ENCODE data around the gene PTPN4. TPM values are rescaled to one million over a fixed set of nuclear protein-coding genes. Genes with fewer than 3 reads are reported as not detected.

The PTPN4 gene
- total and polyA plus RNA-seq, 7 donors = 1.8 to 42.9 (median 21.7) TPM

GRCh38 chr2:119713819-119714490 is 45.8 kb upstream of the PTPN4 start:
- Histone ChIP-seq H3K27ac (peak overlapping the region in 1 of 4 donors; percentile 64), H3K4me1 (peaks cover 0 to 19% (median 6%) of the 10 kb centered on the region in 4 donors), H3K9me3 (no peaks in the 10 kb centered on the region), H3K4me3 (no peak overlapping the region), H3K27me3 (no peaks in the 10 kb centered on the region), H3K36me3 (no peaks in the 10 kb centered on the region)
- 86 to 89% methylated on average over 7 of the region's 7 CpGs for WGBS, 2 donors
- TF ChIP-seq POLR2AphosphoS5 (IDR thresholded peaks at IDR 0.05) (no peak), CTCF (IDR thresholded peaks at IDR 0.05) (no peak), POLR2A (IDR thresholded peaks at IDR 0.05) (no peak), EP300 (IDR thresholded peaks at IDR 0.05) (no peak)
- intact Hi-C loops (cut with DNase I) = no loop called here
- DNase-seq = no peak

GRCh38 chr2:119715409-119716283 is 44.1 kb upstream of the PTPN4 start:
- TF ChIP-seq POLR2A (IDR thresholded peaks at IDR 0.05) (no peak), CTCF (IDR thresholded peaks at IDR 0.05) (no peak), EP300 (IDR thresholded peaks at IDR 0.05) (no peak), POLR2AphosphoS5 (IDR thresholded peaks at IDR 0.05) (no peak)
- DNase-seq = peak; percentile 40

GRCh38 chr2:119716284-119716672 is 43.4 kb upstream of the PTPN4 start:
- intact Hi-C loops (cut with DNase I) = no loop called here
- no peak overlapping the region for H3K4me3 ChIP-seq
- TF ChIP-seq POLR2AphosphoS5 (IDR thresholded peaks at IDR 0.05) = no peak
- no peak for TF ChIP-seq EP300 (IDR thresholded peaks at IDR 0.05)
- no peak for TF ChIP-seq CTCF (IDR thresholded peaks at IDR 0.05)
- TF ChIP-seq POLR2A (IDR thresholded peaks at IDR 0.05) = no peak

More at GRCh38 chr2:119715409-119716283, 44.1 kb upstream of the PTPN4 start:
- WGBS, 2 donors = 90 to 92% methylated on average over 23 of the region's 23 CpGs
- no peaks in the 10 kb centered on the region for H3K9me3 ChIP-seq
- H3K4me1 ChIP-seq = peaks cover 0 to 19% (median 6%) of the 10 kb centered on the region in 4 donors
- H3K27ac ChIP-seq = no peak overlapping the region
- no peaks in the 10 kb centered on the region for H3K36me3 ChIP-seq
- intact Hi-C loops (cut with DNase I) = no loop called here
- no peaks in the 10 kb centered on the region for H3K27me3 ChIP-seq
- H3K4me3 ChIP-seq = no peak overlapping the region

GRCh38 chr2:119718501-119719260 is 41.0 kb upstream of the PTPN4 start:
- intact Hi-C loops (cut with DNase I) = no loop called here
- TF ChIP-seq CTCF (IDR thresholded peaks at IDR 0.05) = no peak
- TF ChIP-seq EP300 (IDR thresholded peaks at IDR 0.05) = no peak
- TF ChIP-seq POLR2AphosphoS5 (IDR thresholded peaks at IDR 0.05) = no peak
- TF ChIP-seq POLR2A (IDR thresholded peaks at IDR 0.05) = no peak
- DNase-seq = no peak
- WGBS, 2 donors = 87% methylated on average over 12 of the region's 12 CpGs
- Histone ChIP-seq H3K36me3 (no peaks in the 10 kb centered on the region), H3K27me3 (no peaks in the 10 kb centered on the region), H3K27ac (no peak overlapping the region), H3K9me3 (peaks cover 0 to 3% (median 0%) of the 10 kb centered on the region in 4 donors), H3K4me3 (no peak overlapping the region), H3K4me1 (peaks cover 0 to 10% (median 0%) of the 10 kb centered on the region in 4 donors)

More at GRCh38 chr2:119716284-119716672, 43.4 kb upstream of the PTPN4 start:
- DNase-seq = peak; percentile 38
- Histone ChIP-seq H3K27me3 (no peaks in the 10 kb centered on the region), H3K36me3 (no peaks in the 10 kb centered on the region), H3K9me3 (peaks cover 0 to 3% (median 0%) of the 10 kb centered on the region in 4 donors), H3K27ac (no peak overlapping the region), H3K4me1 (peaks cover 0 to 19% (median 6%) of the 10 kb centered on the region in 4 donors)
- WGBS, 2 donors = 88 to 90% methylated on average over 6 of the region's 6 CpGs
